ENCODE results near the gene SAMD11. TPM values are rescaled to one million over a fixed set of nuclear protein-coding genes. Genes with fewer than 3 reads are reported as not detected.

SAMD11 gene
- total RNA-seq, 1 donor from 2014 or later: 10.2 TPM

DNA sequence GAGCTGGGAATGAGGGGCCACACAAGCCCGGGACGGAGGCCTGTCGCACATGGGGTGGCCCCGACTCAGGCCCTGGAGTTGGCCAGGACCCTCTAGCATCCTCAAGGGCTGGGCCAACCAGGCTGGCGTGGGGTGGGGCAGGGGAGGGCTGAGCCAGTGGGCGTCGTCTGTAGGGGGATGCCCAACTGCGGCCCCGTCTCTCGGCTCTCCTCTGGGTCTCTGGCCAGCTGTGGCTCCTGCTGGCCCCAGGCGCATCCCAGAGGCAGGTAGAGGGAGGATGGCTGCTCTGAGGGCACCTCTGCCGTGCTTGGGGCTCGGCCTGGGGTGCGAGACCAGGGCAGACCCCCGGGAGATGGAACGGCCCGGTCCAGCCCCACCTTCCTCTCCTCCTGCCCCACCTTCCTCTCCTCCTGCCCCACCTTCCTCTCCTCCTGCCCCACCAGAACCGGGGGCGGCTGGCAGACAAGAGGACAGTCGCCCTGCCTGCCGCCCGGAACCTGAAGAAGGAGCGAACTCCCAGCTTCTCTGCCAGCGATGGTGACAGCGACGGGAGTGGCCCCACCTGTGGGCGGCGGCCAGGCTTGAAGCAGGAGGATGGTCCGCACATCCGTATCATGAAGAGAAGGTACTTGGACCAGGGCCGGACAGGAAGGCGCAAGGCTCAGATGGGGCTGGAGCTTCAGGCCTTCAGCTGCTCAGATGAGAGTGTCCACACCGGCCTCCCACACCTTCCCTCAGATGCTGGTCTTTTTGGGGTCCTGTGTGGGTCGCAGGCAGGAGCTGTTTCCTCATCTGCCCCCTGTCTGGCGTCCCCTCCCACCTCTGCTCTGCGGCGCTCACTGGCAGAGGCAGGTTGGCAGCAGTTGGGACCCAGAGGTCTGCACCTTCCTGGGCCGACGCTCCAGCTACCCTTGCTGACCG is 6.2 kb downstream of the SAMD11 start:
- no peak for DNase-seq (ENCODE audit: low spot score)
- intact Hi-C loops (cut with DNase I): no loop called here

- intact Hi-C loops (cut with DNase I): no loop called here
These were observed 7.0 kb downstream of the SAMD11 start for GRCh38 chr1:930633-931138.

GRCh38 chr1:931380-932172 is 7.9 kb downstream of the SAMD11 start:
- no peak for DNase-seq (ENCODE audit: low spot score)
- intact Hi-C loops (cut with DNase I): no loop called here

More at GRCh38 chr1:930633-931138, 7.0 kb downstream of the SAMD11 start:
- DNase-seq (ENCODE audit: low spot score): no peak

- intact Hi-C loops (cut with DNase I): no loop called here
These were observed 8.4 kb downstream of the SAMD11 start for GRCh38 chr1:932173-932510.

GRCh38 chr1:932776-933602 is 9.3 kb downstream of the SAMD11 start:
- intact Hi-C loops (cut with DNase I): no loop called here
- DNase-seq (ENCODE audit: low spot score): no peak

More at GRCh38 chr1:932173-932510, 8.4 kb downstream of the SAMD11 start:
- no peak for DNase-seq (ENCODE audit: low spot score)

DNA sequence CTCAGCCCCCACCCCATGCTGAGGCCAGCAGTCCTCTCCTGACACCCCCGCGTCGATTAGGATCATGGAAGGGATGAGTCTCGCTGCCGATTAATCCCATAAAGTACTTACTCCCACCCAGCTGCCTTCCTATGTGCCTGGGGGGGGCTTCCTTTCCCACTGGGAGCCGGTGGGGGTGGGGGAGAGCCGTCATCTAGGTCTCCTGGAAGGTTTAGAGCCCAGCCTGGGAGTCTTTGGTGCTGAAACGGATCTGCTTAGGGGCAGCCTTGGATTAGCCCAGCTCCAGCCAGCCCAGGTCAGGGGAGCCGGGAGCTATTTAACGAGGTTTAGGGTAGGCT is 9.8 kb downstream of the SAMD11 start:
- intact Hi-C loops (cut with DNase I): no loop called here
- DNase-seq (ENCODE audit: low spot score): no peak

- DNase-seq (ENCODE audit: low spot score): no peak
- intact Hi-C loops (cut with DNase I): no loop called here
These were observed 11.4 kb downstream of the SAMD11 start for GRCh38 chr1:934991-935750.

DNA sequence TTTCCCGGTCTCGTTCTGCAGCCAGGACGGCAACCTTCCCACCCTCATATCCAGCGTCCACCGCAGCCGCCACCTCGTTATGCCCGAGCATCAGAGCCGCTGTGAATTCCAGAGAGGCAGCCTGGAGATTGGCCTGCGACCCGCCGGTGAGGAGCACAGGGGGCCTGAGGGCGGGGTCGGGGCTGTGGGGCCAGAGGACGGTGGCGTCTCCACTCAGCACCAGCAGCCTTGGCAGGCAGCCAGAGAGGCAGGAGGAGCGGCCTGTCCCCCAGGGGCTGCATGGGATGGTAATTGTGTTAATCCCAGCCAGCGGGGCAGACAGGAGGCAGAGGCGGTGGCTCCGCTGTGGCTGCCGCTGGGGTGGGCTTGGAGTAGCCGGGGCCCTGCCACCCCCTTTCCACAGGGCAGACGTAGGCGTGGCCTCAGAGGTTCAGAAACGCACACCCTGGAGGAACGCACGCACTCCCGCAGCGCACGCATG is 12.1 kb downstream of the SAMD11 start:
- intact Hi-C loops (cut with DNase I): no loop called here
- DNase-seq (ENCODE audit: low spot score): no peak

- intact Hi-C loops (cut with DNase I): no loop called here
- DNase-seq (ENCODE audit: low spot score): no peak
These were observed 12.9 kb downstream of the SAMD11 start for GRCh38 chr1:936348-937264.

DNA sequence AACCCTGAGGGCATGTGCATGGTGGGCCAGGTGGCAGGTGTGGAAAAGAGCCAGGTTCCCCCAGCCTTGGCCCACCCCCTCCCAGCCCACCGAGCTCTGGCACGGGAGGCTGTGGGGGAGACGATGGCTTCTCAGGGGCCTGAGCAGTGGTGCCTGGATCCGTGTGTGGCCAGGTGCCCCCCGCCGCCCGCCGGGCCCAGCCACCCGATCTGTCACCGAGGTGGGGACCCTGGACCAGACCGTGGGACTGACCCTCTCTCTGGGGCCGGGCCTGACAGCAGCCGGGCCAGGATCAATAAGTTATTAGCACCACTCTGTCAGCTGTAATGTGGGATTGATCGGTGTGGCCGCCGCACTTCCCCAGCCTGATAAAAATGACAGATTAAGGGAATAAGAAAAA is 13.8 kb downstream of the SAMD11 start:
- intact Hi-C loops (cut with DNase I): no loop called here
- no peak for DNase-seq (ENCODE audit: low spot score)

- no peak for DNase-seq (ENCODE audit: low spot score)
- intact Hi-C loops (cut with DNase I): loop anchor here (2.0 kb wide), 1 partner anchor 33 kb away; no protein-coding TSS in a partner anchor
These were observed 14.5 kb downstream of the SAMD11 start for GRCh38 chr1:938088-938683.

- no peak for DNase-seq (ENCODE audit: low spot score)
- intact Hi-C loops (cut with DNase I): loop anchor here (2.0 kb wide), 1 partner anchor 34 kb away; no protein-coding TSS in a partner anchor
These were observed 15.2 kb downstream of the SAMD11 start for GRCh38 chr1:938711-939489.

DNA sequence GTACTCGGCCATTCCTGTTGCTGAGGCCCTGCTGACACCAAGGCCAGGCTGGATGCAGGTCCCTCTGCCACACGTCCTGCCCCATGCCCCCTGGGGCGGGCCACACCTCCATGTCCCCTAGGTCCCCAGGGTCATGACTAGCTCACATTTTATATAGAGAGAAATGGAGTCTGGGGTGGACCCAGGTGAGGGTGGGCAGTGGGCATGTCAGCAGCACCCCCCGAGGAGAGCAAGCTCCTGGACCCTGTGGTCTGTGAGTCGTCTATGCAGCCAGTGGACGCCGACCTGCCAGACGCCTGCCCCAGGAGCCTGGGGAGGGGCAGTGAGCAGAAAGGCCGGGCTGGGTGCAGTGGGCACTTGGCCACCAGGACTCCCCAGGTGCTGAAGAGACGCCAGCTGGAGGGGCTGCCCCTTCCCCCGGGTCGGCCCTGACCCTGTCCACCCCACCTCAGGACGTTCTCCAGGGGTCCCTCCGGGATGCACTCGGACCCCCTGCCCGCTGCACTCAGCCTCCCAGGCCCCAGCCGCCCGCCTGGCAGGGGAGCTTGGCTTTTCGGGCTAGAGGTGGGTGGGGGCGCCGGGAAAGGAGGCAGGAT is 15.9 kb downstream of the SAMD11 start:
- intact Hi-C loops (cut with DNase I): loop anchor here (2.0 kb wide), 2 partner anchors 17 to 35 kb away; partner anchors contain the start of gene SAMD11
- DNase-seq (ENCODE audit: low spot score): no peak

- no peak for DNase-seq (ENCODE audit: low spot score)
- intact Hi-C loops (cut with DNase I): loop anchor here (2.0 kb wide), 1 partner anchor 18 kb away; the partner anchor contains the start of gene SAMD11
These were observed 16.6 kb downstream of the SAMD11 start for GRCh38 chr1:940107-941014.

GRCh38 chr1:941015-941587 is 17.4 kb downstream of the SAMD11 start:
- no peak for DNase-seq (ENCODE audit: low spot score)
- intact Hi-C loops (cut with DNase I): loop anchor here (2.0 kb wide), 1 partner anchor 18 kb away; the partner anchor contains the start of gene SAMD11
